Body of pancreas (tissue), 4 donors: ENCODE results near the gene POFUT1. TPM values are rescaled to one million over a fixed set of nuclear protein-coding genes. Genes with fewer than 3 reads are reported as not detected.
A peak's percentile ranks its signal among the peaks of the same experiment; 100 is the strongest.
"Not testable (repeated sequence)": the region's sequence is repeated elsewhere in the genome, so short reads cannot be mapped to it uniquely, and the experiment has no call there.

ENCODE experiments used
- ATAC-seq: fragments of 150-250 bp; one replicate; pipeline ENCODE4 v1.9.1; 2016
- DNase-seq, 4 donors: peaks; one replicate each; pipeline ENCODE4 v3.0.0-alpha.2; 2019
- H3K27ac ChIP-seq, 4 donors: fragments of 200-600 bp; sonication (generic); 1 replicate in 3 of 4; 2 replicates in 1 of 4; pipeline versions ENCODE4 v1.5.1 to v1.6.1; 2016 to 2019; ENCODE audit warnings: mild to moderate bottlenecking in 1 of 4, mixed read lengths in 1 of 4, moderate library complexity in 1 of 4
- H3K27me3 ChIP-seq, 2 donors: fragments of 200-600 bp; sonication (generic); one replicate each; pipeline ENCODE4 v1.6.0; 2016; ENCODE audit warnings: mild to moderate bottlenecking in 1 of 2
- H3K36me3 ChIP-seq, 2 donors: fragments of 200-600 bp; sonication (generic); replicated peaks in 1 of 2; 2 replicates each; pipeline ENCODE4 v1.5.1; 2016; ENCODE audit warnings: low read depth in 2 of 2; ENCODE audit not compliant: insufficient read depth in 1 of 2
- H3K4me1 ChIP-seq: fragments of 200-600 bp; sonication (generic); one replicate; pipeline ENCODE4 v1.6.0; 2016
- H3K4me3 ChIP-seq, 2 donors: fragments of 200-600 bp; sonication (generic); 1 replicate in 1 of 2; 2 replicates in 1 of 2; pipeline ENCODE4 v1.5.1; 2016 to 2019
- H3K9me3 ChIP-seq, 3 donors: fragments of 200-600 bp; sonication (generic); 1 replicate in 2 of 3; 2 replicates in 1 of 3; pipeline ENCODE4 v1.5.1; 2016
- CTCF ChIP-seq, 7 experiments: fragments of 450-650 bp in 4 of 7; fragments of 200-600 bp in 3 of 7; sonication (generic) in 3 of 7; IDR thresholded peaks; one replicate each; pipeline ENCODE4 v1.5.1; 2016 to 2019; ENCODE audit warnings: antibody characterized with exemption in 7 of 7
- POLR2A ChIP-seq, 3 donors: fragments of 450-650 bp; IDR thresholded peaks; one replicate each; pipeline ENCODE4 v1.6.1; 2016; ENCODE audit warnings: antibody characterized with exemption in 3 of 3, mild to moderate bottlenecking in 2 of 3
- WGBS, 2 donors: methylation state at CpG; one replicate each; pipeline ENCODE4 v1.1.5; 2017; 5-methylcytosine and 5-hydroxymethylcytosine counted together
- intact Hi-C: fragments of 100-400 bp; cut with DNase I; formaldehyde crosslinking; loops from one replicate; pipeline ENCODE4 v1.15.1; 2023
- total RNA-seq, 2 donors: library from RNA; depleted of rRNA; stranded (reverse); fragments of >200 nt; gene quantifications; one replicate each; pipeline ENCODE4 v1.1.0, GENCODE V29; 2016

POFUT1 gene
- total RNA-seq, 2 donors from 2014 or later, result 12.2 to 23.6 TPM

- WGBS, 2 donors, result 80 to 87% methylated on average over 5 of the region's 5 CpGs
- no peaks in the 10 kb centered on the region for H3K27me3 ChIP-seq
- intact Hi-C loops, result no loop called here
- no peaks in the 10 kb centered on the region for H3K36me3 ChIP-seq
- no peaks in the 10 kb centered on the region for H3K9me3 ChIP-seq
- no peak overlapping the region for H3K27ac ChIP-seq
- ATAC-seq (no peak), DNase-seq (no peak)
- H3K4me1 ChIP-seq, result no peaks in the 10 kb centered on the region
- no peak overlapping the region for H3K4me3 ChIP-seq
- no peak for TF ChIP-seq CTCF (IDR thresholded peaks at IDR 0.05)
- TF ChIP-seq POLR2A (IDR thresholded peaks at IDR 0.05), result no peak
Measured at GRCh38 chr20:32271620-32272019, 63.9 kb downstream of the POFUT1 start.

GRCh38 chr20:32274359-32274758, 66.7 kb downstream of the POFUT1 start:
- WGBS, 2 donors, result 82 to 84% methylated on average over 3 of the region's 3 CpGs
- DNase-seq (no peak), ATAC-seq (no peak)
- H3K4me3 ChIP-seq, result no peak overlapping the region
- no peak overlapping the region for H3K27ac ChIP-seq
- intact Hi-C loops, result no loop called here
- peaks cover 16% of the 10 kb centered on the region for H3K4me1 ChIP-seq
- H3K27me3 ChIP-seq, result no peaks in the 10 kb centered on the region
- no peaks in the 10 kb centered on the region for H3K36me3 ChIP-seq
- TF ChIP-seq CTCF (IDR thresholded peaks at IDR 0.05) (no peak), POLR2A (IDR thresholded peaks at IDR 0.05) (no peak)
- no peaks in the 10 kb centered on the region for H3K9me3 ChIP-seq

- WGBS, 2 donors, result 81 to 82% methylated on average over 3 of the region's 3 CpGs
- ATAC-seq, intact Hi-C loops, H3K4me3 ChIP-seq, H3K9me3 ChIP-seq, H3K27me3 ChIP-seq, H3K27ac ChIP-seq, H3K36me3 ChIP-seq, DNase-seq: not testable (repeated sequence)
- H3K4me1 ChIP-seq, result peaks cover 20% of the 10 kb centered on the region
Measured at GRCh38 chr20:32275163-32275562, 67.5 kb downstream of the POFUT1 start.

GRCh38 chr20:32277361-32278198, 69.9 kb downstream of the POFUT1 start, which contains the start of gene KIF3B:
Gene KIF3B (plus strand): TSS chr20:32277651. CDS start chr20:32309778, 32,127 bp downstream.
- Histone ChIP-seq H3K27me3 (no peaks in the 10 kb centered on the region), H3K36me3 (no peaks in the 10 kb centered on the region), H3K4me1 (peaks cover 42% of the 10 kb centered on the region), H3K27ac (peak within 1 kb of the TSS; percentile 46 to 90 (median 80)), H3K9me3 (no peaks in the 10 kb centered on the region), H3K4me3 (peak within 1 kb of the TSS; percentile 37 to 86)
- DNase-seq (peak; percentile 88 to 93 (median 91)), ATAC-seq (peak; percentile 94)
- WGBS, 2 donors, result 3 to 24% methylated on average over 5 to 39 of the region's 62 CpGs
- TF ChIP-seq POLR2A (IDR thresholded peaks at IDR 0.05), result peak in 1 of 3 donors; percentile 30
- no peak for TF ChIP-seq CTCF (IDR thresholded peaks at IDR 0.05)
- intact Hi-C loops, result no loop called here

- intact Hi-C loops, result no loop called here
- Histone ChIP-seq H3K27me3 (no peaks in the 10 kb centered on the region), H3K4me3 (peak overlapping the region; percentile 37 to 86), H3K36me3 (no peaks in the 10 kb centered on the region), H3K4me1 (peaks cover 48% of the 10 kb centered on the region), H3K9me3 (no peaks in the 10 kb centered on the region), H3K27ac (peak overlapping the region; percentile 46 to 90 (median 80))
- peak; percentile 31 for ATAC-seq
- WGBS, 2 donors, result 20 to 23% methylated on average over 4 of the region's 4 CpGs
- DNase-seq, result no peak
- peak in 2 of 3 donors; percentile 18 to 27 for TF ChIP-seq POLR2A (IDR thresholded peaks at IDR 0.05)
- no peak for TF ChIP-seq CTCF (IDR thresholded peaks at IDR 0.05)
Measured at GRCh38 chr20:32278199-32278643, 70.5 kb downstream of the POFUT1 start.
